ENCODE data around the gene FXYD5.
A peak's percentile ranks its signal among the peaks of the same experiment; 100 is the strongest.

Gene FXYD5

GRCh38 chr19:35115177-35115951 lies 39.2 kb upstream of the FXYD5 start, which contains the start of gene FXYD3:
Gene FXYD3 (plus strand): TSS chr19:35115823. CDS start chr19:35119377, 3,554 bp downstream.
- DNase-seq (ENCODE audit: insufficient read length, low spot score) (no peak), FAIRE-seq (no peak)
- TF ChIP-seq POLR2A (IDR thresholded peaks at IDR 0.05; ENCODE audit: low read depth, low read length), result no peak

- no peak for TF ChIP-seq POLR2A (IDR thresholded peaks at IDR 0.05; ENCODE audit: low read depth, low read length)
- FAIRE-seq, result no peak
- DNase-seq (ENCODE audit: insufficient read length, low spot score), result no peak
Observed at GRCh38 chr19:35116072-35116801, 38.3 kb upstream of the FXYD5 start.

GRCh38 chr19:35117116-35117515 lies 37.4 kb upstream of the FXYD5 start:
- no peak for FAIRE-seq
- DNase-seq (ENCODE audit: insufficient read length, low spot score), result no peak
- no peak for TF ChIP-seq POLR2A (IDR thresholded peaks at IDR 0.05; ENCODE audit: low read depth, low read length)

GRCh38 chr19:35117799-35118198 lies 36.7 kb upstream of the FXYD5 start:
- DNase-seq (ENCODE audit: insufficient read length, low spot score) (no peak), FAIRE-seq (no peak)

GRCh38 chr19:35118268-35119020 lies 36.1 kb upstream of the FXYD5 start:
- DNase-seq (ENCODE audit: insufficient read length, low spot score) (no peak), FAIRE-seq (no peak)
- no peak for TF ChIP-seq POLR2A (IDR thresholded peaks at IDR 0.05; ENCODE audit: low read depth, low read length)

More at GRCh38 chr19:35117799-35118198, 36.7 kb upstream of the FXYD5 start:
- TF ChIP-seq POLR2A (IDR thresholded peaks at IDR 0.05; ENCODE audit: low read depth, low read length), result no peak

- DNase-seq (ENCODE audit: insufficient read length, low spot score) (no peak), FAIRE-seq (no peak)
- no peak for TF ChIP-seq POLR2A (IDR thresholded peaks at IDR 0.05; ENCODE audit: low read depth, low read length)
Observed at GRCh38 chr19:35119091-35119490, 35.4 kb upstream of the FXYD5 start.

- no peak for TF ChIP-seq POLR2A (IDR thresholded peaks at IDR 0.05; ENCODE audit: low read depth, low read length)
- no peak for FAIRE-seq
- DNase-seq (ENCODE audit: insufficient read length, low spot score), result no peak
Observed at GRCh38 chr19:35119578-35120155, 34.9 kb upstream of the FXYD5 start.

GRCh38 chr19:35120492-35120891 lies 34.0 kb upstream of the FXYD5 start:
- DNase-seq (ENCODE audit: insufficient read length, low spot score) (peak; percentile 55), FAIRE-seq (no peak)
- TF ChIP-seq POLR2A (IDR thresholded peaks at IDR 0.05; ENCODE audit: low read depth, low read length), result no peak

GRCh38 chr19:35120898-35121297 lies 33.6 kb upstream of the FXYD5 start:
- DNase-seq (ENCODE audit: insufficient read length, low spot score) (peak; percentile 84), FAIRE-seq (no peak)
- no peak for TF ChIP-seq POLR2A (IDR thresholded peaks at IDR 0.05; ENCODE audit: low read depth, low read length)

GRCh38 chr19:35122687-35123551 lies 31.6 kb upstream of the FXYD5 start:
- DNase-seq (ENCODE audit: insufficient read length, low spot score), result no peak
- FAIRE-seq, result no peak
- TF ChIP-seq POLR2A (IDR thresholded peaks at IDR 0.05; ENCODE audit: low read depth, low read length), result no peak

- no peak for FAIRE-seq
- DNase-seq (ENCODE audit: insufficient read length, low spot score), result no peak
- no peak for TF ChIP-seq POLR2A (IDR thresholded peaks at IDR 0.05; ENCODE audit: low read depth, low read length)
Observed at GRCh38 chr19:35123573-35123972, 31.0 kb upstream of the FXYD5 start.

GRCh38 chr19:35124098-35125060 lies 30.2 kb upstream of the FXYD5 start:
- FAIRE-seq (no peak), DNase-seq (ENCODE audit: insufficient read length, low spot score) (peak; percentile 99)
- TF ChIP-seq POLR2A (IDR thresholded peaks at IDR 0.05; ENCODE audit: low read depth, low read length), result peak; percentile 98

Data from H54 (cell line).